Thymus (tissue), 11 donors: ENCODE data around the gene RIN2. TPM values are rescaled to one million over a fixed set of nuclear protein-coding genes. Genes with fewer than 3 reads are reported as not detected.

Experiments
- DNase-seq, 9 donors: peaks; one replicate each; pipeline ENCODE4 v3.0.0-alpha.2; 2013; ENCODE audit warnings: low spot score in 9 of 9, low read depth in 6 of 9, missing footprints in 1 of 9
- H3K27ac ChIP-seq, 2 donors: one replicate each; pipeline ENCODE4 v1.5.1; 2013; ENCODE audit warnings: control low read depth in 1 of 2, low read depth in 1 of 2, low read length in 1 of 2, mild to moderate bottlenecking in 1 of 2, moderate library complexity in 1 of 2
- H3K27me3 ChIP-seq, 2 donors: one replicate each; pipeline ENCODE4 v1.5.1; 2013; ENCODE audit warnings: low read length in 1 of 2; ENCODE audit not compliant: control insufficient read depth in 2 of 2, insufficient read depth in 1 of 2
- H3K36me3 ChIP-seq, 2 donors: one replicate each; pipeline ENCODE4 v1.5.1; 2013; ENCODE audit warnings: low read length in 1 of 2, mild to moderate bottlenecking in 1 of 2, moderate library complexity in 1 of 2; ENCODE audit not compliant: control insufficient read depth in 2 of 2, insufficient read depth in 2 of 2
- H3K4me1 ChIP-seq, 2 donors: one replicate each; pipeline ENCODE4 v1.5.1; 2013; ENCODE audit warnings: low read length in 2 of 2; ENCODE audit not compliant: control insufficient read depth in 2 of 2, insufficient read depth in 2 of 2
- H3K4me3 ChIP-seq, 2 donors: one replicate each; pipeline ENCODE4 v1.5.1; 2013; ENCODE audit warnings: low read length in 2 of 2, control low read depth in 1 of 2, mild to moderate bottlenecking in 1 of 2
- H3K9me3 ChIP-seq, 2 donors: one replicate each; pipeline ENCODE4 v1.5.1; 2013; ENCODE audit warnings: low read length in 1 of 2, mild to moderate bottlenecking in 1 of 2; ENCODE audit not compliant: control insufficient read depth in 2 of 2, insufficient read depth in 1 of 2
- WGBS: extraction: QIAGEN DNeasy Blood & Tissue Kit; methylation state at CpG from one replicate; pipeline ENCODE4 v1.1.7; 2013; 5-methylcytosine and 5-hydroxymethylcytosine counted together
- polyA plus RNA-seq: library from polyadenylated mRNA; stranded (reverse); fragments of 200-250 nt; gene quantifications from one replicate; pipeline ENCODE4 v1.2.3, GENCODE V29; 2013
- total RNA-seq: library from RNA; stranded (reverse); fragments of 120-200 nt; gene quantifications from one replicate; pipeline ENCODE4 v1.2.4, GENCODE V29; 2013
- donor health status: healthy.

Gene RIN2
- total and polyA plus RNA-seq, 2 donors = 5.2 to 9.2 TPM

GRCh38 chr20:19715986-19716385, 42.1 kb upstream of the RIN2 start:
- no peak for DNase-seq
- H3K27ac ChIP-seq = no peak overlapping the region
- H3K4me1 ChIP-seq = no peaks in the 10 kb centered on the region
- H3K36me3 ChIP-seq = no peaks in the 10 kb centered on the region
- peaks cover 0 to 2% of the 10 kb centered on the region in 2 donors for H3K9me3 ChIP-seq
- no peak overlapping the region for H3K4me3 ChIP-seq
- H3K27me3 ChIP-seq = no peaks in the 10 kb centered on the region
- whole genome bisulfite sequencing = 95% methylated on average over 3 of the region's 3 CpGs

DNA sequence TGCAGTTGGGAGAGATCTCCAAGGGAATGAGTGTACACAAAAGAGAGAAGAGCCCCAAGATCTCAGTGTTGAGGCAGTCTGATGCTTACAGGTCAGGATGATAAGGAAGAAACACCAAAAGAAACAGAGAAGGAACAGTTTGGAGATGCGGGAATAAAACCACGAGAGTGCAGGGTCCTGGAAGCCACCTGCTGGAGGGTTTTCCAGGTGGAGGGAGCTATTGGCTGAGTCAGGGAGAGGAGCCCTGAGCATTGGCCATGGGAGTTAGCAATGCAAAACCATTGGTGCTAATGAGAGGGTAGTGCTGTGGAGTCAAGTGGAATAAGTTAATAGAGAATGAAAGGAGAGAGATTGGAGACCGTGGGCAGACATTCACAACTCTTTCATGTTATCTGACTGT, 39.2 kb upstream of the RIN2 start:
- Histone ChIP-seq H3K27me3 (no peaks in the 10 kb centered on the region), H3K27ac (no peak overlapping the region), H3K36me3 (no peaks in the 10 kb centered on the region), H3K9me3 (no peaks in the 10 kb centered on the region), H3K4me1 (no peaks in the 10 kb centered on the region), H3K4me3 (no peak overlapping the region)
- 95% methylated on average over 3 of the region's 3 CpGs for WGBS
- no peak for DNase-seq

DNA sequence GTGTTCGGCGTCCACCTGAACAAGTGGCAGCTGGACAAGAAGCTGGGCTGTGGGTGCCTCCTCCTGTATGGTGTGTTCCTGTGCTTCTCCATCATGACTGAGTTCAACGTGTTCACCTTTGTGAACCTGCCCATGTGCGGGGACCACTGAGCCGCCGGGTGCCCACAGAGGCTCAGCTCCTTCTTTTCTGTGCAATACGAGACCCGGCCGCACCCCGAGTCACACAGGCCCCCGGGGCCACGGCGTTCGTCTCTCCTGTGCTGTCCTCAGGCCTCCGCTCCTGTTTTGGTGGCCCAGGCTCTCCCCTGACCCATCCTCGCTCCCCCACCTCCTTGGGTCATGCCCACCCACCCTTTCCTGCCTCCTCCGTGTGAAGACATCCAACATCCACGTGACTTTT, 37.1 kb upstream of the RIN2 start:
- Histone ChIP-seq H3K36me3 (no peaks in the 10 kb centered on the region), H3K9me3 (no peaks in the 10 kb centered on the region), H3K27ac (no peak overlapping the region), H3K4me3 (no peak overlapping the region), H3K4me1 (no peaks in the 10 kb centered on the region), H3K27me3 (no peaks in the 10 kb centered on the region)
- WGBS = 97% methylated on average over 18 of the region's 18 CpGs
- no peak for DNase-seq

- 93% methylated on average over 4 of the region's 4 CpGs for WGBS
- no peak overlapping the region for H3K27ac ChIP-seq
- DNase-seq = no peak
These were observed 35.0 kb upstream of the RIN2 start for GRCh38 chr20:19723051-19723450.

GRCh38 chr20:19723813-19724430, 34.1 kb upstream of the RIN2 start:
- Histone ChIP-seq H3K9me3 (no peaks in the 10 kb centered on the region), H3K27ac (no peak overlapping the region), H3K36me3 (no peaks in the 10 kb centered on the region), H3K27me3 (no peaks in the 10 kb centered on the region), H3K4me1 (no peaks in the 10 kb centered on the region), H3K4me3 (no peak overlapping the region)
- WGBS = 92% methylated on average over 11 of the region's 11 CpGs
- DNase-seq = no peak

More at GRCh38 chr20:19723051-19723450, 35.0 kb upstream of the RIN2 start:
- H3K36me3 ChIP-seq = no peaks in the 10 kb centered on the region
- no peaks in the 10 kb centered on the region for H3K27me3 ChIP-seq
- no peaks in the 10 kb centered on the region for H3K9me3 ChIP-seq
- no peak overlapping the region for H3K4me3 ChIP-seq
- H3K4me1 ChIP-seq = no peaks in the 10 kb centered on the region

DNA sequence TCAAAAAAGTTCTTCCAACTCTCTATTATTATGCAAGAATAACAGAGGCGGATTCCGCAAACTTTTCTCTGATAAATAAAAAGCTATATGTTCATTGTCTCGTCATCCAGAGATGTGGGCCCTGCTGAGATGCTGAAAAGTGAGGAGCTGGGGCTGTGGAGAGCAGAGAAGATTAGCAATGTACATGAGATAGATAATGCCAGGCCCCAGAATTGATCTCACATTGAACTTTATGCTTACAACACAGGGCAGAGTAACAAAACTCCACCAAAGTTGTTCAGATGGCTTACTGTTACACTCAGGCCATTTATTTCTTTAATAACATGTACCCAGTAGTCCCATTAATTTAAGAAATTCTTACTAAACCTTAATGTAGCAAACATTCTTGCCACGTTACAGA, 32.7 kb upstream of the RIN2 start:
- Histone ChIP-seq H3K27ac (no peak overlapping the region), H3K27me3 (no peaks in the 10 kb centered on the region), H3K4me1 (no peaks in the 10 kb centered on the region), H3K9me3 (no peaks in the 10 kb centered on the region), H3K4me3 (no peak overlapping the region), H3K36me3 (no peaks in the 10 kb centered on the region)
- WGBS = 95% methylated on average over 4 of the region's 4 CpGs
- DNase-seq = no peak

DNA sequence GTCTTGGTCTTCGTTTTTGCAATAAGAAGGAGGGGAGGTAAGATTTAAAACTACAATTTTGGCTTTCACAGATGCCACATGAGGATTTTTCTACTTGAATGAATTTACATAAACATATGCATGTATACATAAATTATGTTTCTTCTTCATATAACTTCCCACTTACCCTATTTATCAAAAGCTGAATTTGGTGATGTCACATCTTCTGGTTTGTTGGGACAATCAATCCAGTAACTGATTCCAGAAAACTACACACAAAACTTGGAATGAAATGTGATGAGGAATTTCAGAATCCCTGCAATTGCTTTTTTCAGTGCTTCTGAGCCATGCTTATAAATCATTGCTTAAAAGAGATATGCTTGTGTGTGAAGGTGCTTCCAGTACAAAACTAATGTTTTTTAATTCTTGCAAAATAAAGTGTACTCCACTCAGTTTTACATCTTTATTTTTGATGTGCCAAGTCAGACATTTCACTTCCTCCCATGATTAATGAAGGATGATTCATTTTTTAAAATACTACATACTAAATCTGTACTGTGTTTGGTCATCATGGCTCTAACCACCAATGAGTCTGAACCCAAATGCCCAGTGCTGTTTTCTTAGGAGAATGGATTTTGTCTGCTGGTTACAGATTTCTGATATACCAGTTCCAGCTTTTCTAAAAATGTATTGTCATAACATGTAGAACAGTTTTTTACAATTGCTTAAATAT, 32.1 kb upstream of the RIN2 start:
- Histone ChIP-seq H3K27ac (no peak overlapping the region), H3K4me1 (no peaks in the 10 kb centered on the region)
- WGBS = 90% methylated on average over 1 of the region's 1 CpG

DNA sequence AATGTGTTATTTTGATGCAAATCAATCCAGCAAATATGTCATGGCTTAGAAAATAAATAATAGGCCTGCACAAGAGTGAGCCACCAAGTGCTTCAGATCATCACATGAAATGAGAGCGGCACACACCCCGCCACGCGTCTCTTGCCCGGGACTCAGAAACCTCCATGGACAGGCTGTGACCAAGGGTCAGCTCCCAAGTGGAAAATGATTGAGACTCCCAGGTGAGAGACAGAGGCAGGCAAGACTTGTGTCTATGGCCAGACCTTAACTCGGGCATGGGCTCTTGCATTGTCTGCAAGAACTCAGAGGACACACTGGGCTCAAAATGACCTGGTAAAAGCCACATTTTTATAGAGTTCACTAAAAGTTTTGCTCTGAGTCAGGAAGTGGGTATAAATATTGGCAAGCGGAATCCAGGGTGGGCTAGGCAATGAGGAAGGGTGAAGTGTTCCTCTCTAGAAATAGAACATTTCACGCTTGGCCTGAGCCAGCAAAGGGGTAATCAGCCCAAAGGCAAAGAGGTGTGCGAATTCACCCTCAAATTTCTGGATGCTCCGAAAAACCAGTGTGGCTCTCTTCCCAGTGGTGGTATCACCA, 30.7 kb upstream of the RIN2 start:
- Histone ChIP-seq H3K27ac (no peak overlapping the region), H3K27me3 (no peaks in the 10 kb centered on the region), H3K36me3 (no peaks in the 10 kb centered on the region), H3K4me3 (no peak overlapping the region), H3K9me3 (no peaks in the 10 kb centered on the region), H3K4me1 (no peaks in the 10 kb centered on the region)
- WGBS = 94% methylated on average over 10 of the region's 10 CpGs
- DNase-seq = no peak

More for the DNA sequence above, 32.1 kb upstream of the RIN2 start:
- no peaks in the 10 kb centered on the region for H3K36me3 ChIP-seq
- no peaks in the 10 kb centered on the region for H3K27me3 ChIP-seq
- no peak overlapping the region for H3K4me3 ChIP-seq
- no peaks in the 10 kb centered on the region for H3K9me3 ChIP-seq
- no peak for DNase-seq

DNA sequence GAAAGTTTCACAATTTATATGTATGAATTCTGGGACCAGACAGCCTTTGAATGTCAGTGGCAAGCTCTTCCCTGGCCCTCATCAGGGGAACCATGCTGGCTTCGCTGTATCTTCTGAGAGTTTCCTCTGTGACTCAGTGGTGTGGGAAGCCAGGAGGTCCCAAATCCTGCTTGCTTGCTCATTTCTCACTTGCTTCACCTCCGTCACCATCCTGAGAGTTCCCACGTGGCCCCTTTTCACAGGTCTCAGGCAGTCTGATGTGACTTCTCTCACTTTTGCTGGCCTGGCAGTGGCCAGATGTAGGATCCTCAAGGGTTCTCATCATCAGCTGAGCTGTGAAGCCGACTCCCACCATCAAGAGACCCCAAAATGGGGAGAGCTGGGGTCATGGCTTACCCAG, 28.4 kb upstream of the RIN2 start:
- Histone ChIP-seq H3K4me1 (no peaks in the 10 kb centered on the region), H3K27me3 (no peaks in the 10 kb centered on the region), H3K4me3 (no peak overlapping the region), H3K9me3 (no peaks in the 10 kb centered on the region), H3K27ac (no peak overlapping the region), H3K36me3 (no peaks in the 10 kb centered on the region)
- no peak for DNase-seq
- 97% methylated on average over 4 of the region's 4 CpGs for WGBS
